NT2/D1 (cell line): Measurements from ENCODE around the gene CELF5.

Experiments
- DNase-seq: peaks from one replicate; pipeline ENCODE4 v3.0.0-alpha.2; 2011; ENCODE audit warnings: low read depth, low spot score
- H3K27me3 ChIP-seq: 2 replicates; pipeline ENCODE4 v1.6.0; 2011; ENCODE audit warnings: mild to moderate bottlenecking; ENCODE audit not compliant: insufficient read length, insufficient read depth
- H3K36me3 ChIP-seq: 2 replicates; pipeline ENCODE4 v1.6.1; 2011; ENCODE audit warnings: mild to moderate bottlenecking, low read length, mixed read lengths; ENCODE audit not compliant: insufficient read depth, insufficient read length
- H3K4me1 ChIP-seq: 2 replicates; pipeline ENCODE4 v1.5.1; 2011; ENCODE audit not compliant: insufficient read depth, insufficient read length
- H3K4me3 ChIP-seq: 2 replicates; pipeline ENCODE4 v1.5.1; 2011; ENCODE audit warnings: low read depth; ENCODE audit not compliant: insufficient read length
- H3K9ac ChIP-seq: 2 replicates; pipeline ENCODE4 v1.6.0; 2011; ENCODE audit warnings: low read depth; ENCODE audit not compliant: insufficient read length
- H3K9me3 ChIP-seq: 2 replicates; pipeline ENCODE4 v1.5.1; 2011; ENCODE audit warnings: mild to moderate bottlenecking, low read length; ENCODE audit not compliant: insufficient read depth
- SUZ12 ChIP-seq: IDR thresholded peaks from 2 replicates; pipeline ENCODE4 v1.6.1; 2011; ENCODE audit not compliant: insufficient read length, insufficient read depth; ENCODE audit errors: extremely low read depth
- YY1 ChIP-seq: IDR thresholded peaks from 2 replicates; pipeline ENCODE4 v1.6.1; 2011; ENCODE audit not compliant: insufficient read length, insufficient read depth
- ZNF274 ChIP-seq: IDR thresholded peaks from 2 replicates; pipeline ENCODE4 v1.6.1; 2011; ENCODE audit warnings: mild to moderate bottlenecking, low read depth, low read length

Gene CELF5

GRCh38 chr19:3344608-3345598 is 120.4 kb downstream of the CELF5 start:
- TF ChIP-seq ZNF274 (no peak), YY1 (no peak), SUZ12 (no peak)
- no peak for DNase-seq
- Histone ChIP-seq H3K4me1 (no peaks in the 10 kb centered on the region), H3K4me3 (no peak overlapping the region), H3K9ac (no peak overlapping the region), H3K9me3 (no peaks in the 10 kb centered on the region), H3K36me3 (no peaks in the 10 kb centered on the region), H3K27me3 (peaks cover 31% of the 10 kb centered on the region)

- TF ChIP-seq ZNF274 (no peak), YY1 (no peak), SUZ12 (no peak)
- no peak overlapping the region for H3K9ac ChIP-seq
- no peaks in the 10 kb centered on the region for H3K4me1 ChIP-seq
Measured at GRCh38 chr19:3345850-3346460, 121.5 kb downstream of the CELF5 start.

More at GRCh38 chr19:3345850-3346460, 121.5 kb downstream of the CELF5 start:
- Histone ChIP-seq H3K4me3 (no peak overlapping the region), H3K36me3 (no peaks in the 10 kb centered on the region), H3K27me3 (peaks cover 39% of the 10 kb centered on the region), H3K9me3 (no peaks in the 10 kb centered on the region)
- no peak for DNase-seq
